ENCODE data around the gene ABAT. TPM values are rescaled to one million over a fixed set of nuclear protein-coding genes. Genes with fewer than 3 reads are reported as not detected.

Gene ABAT
- total and polyA plus RNA-seq, 2 of the 8 experiments (the other 6 are each of a cell fraction or from before 2014, with no cell fraction given): 6.4 to 8.4 TPM

DNA sequence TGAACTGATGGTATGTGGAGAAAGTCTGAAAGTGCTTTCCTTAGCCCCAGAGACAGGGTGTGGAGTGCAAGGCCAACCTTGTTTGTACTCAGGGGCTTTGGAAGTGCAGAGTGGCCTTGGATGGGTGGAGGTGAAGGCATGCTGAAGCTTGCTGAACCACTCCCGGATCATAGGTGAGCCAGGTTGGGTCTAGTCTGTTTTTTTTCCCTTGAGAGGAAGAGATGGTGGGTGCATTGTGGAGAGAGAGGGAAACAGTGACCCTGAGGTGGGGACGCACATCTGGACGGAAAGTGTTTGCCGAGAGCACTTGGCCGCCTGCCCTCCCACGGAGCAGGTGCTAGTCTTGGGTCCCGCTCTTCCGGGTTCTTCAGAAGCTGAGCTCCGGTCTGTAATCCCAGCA, 12.5 kb downstream of the ABAT start:
- Histone ChIP-seq H3K36me3 (ENCODE audit: control insufficient read depth in 2 of 4, insufficient read depth in 4 of 4, low read length in 3 of 4) (no peaks in the 10 kb centered on the region), H3K27ac (ENCODE audit: low read depth, low read length) (no peak overlapping the region), H2BK15ac (ENCODE audit: low read length) (no peak overlapping the region), H4K5ac (ENCODE audit: insufficient read length, low read depth, low read length) (no peak overlapping the region), H3K56ac (replicated peaks; ENCODE audit: insufficient read length, low read depth, low read length) (no peak overlapping the region), H4K91ac (replicated peaks; ENCODE audit: insufficient read length, low read length) (no peak overlapping the region), H2AK5ac (ENCODE audit: low read depth, low read length) (no peak overlapping the region), H2BK12ac (ENCODE audit: low read depth, low read length) (no peak overlapping the region), H4K8ac (ENCODE audit: extremely low read depth, insufficient read depth, low read length) (no peak overlapping the region), H3K9ac (replicated peaks in 1 of 4; ENCODE audit: extremely low read depth in 1 of 4, low read depth in 3 of 4, low read length in 3 of 4) (no peak overlapping the region), H3K79me2 (ENCODE audit: control insufficient read depth in 1 of 2, insufficient read depth in 2 of 2, low read length in 2 of 2) (no peaks in the 10 kb centered on the region), H3K14ac (ENCODE audit: insufficient read length) (no peak overlapping the region), H3K9me3 (ENCODE audit: insufficient read depth in 2 of 2, low read depth in 1 of 2, low read length in 1 of 2) (peaks cover 10 to 12% of the 10 kb centered on the region in 2 experiments), H3K4me3 (ENCODE audit: extremely low read depth in 1 of 4, insufficient read depth in 2 of 4, low read depth in 3 of 4, low read length in 4 of 4) (no peak overlapping the region), H3K18ac (ENCODE audit: extremely low read depth, low read length) (no peak overlapping the region), H3K23ac (ENCODE audit: insufficient read length) (no peak overlapping the region), H3K4me2 (ENCODE audit: insufficient read depth in 1 of 2, low read depth in 2 of 2, low read length in 2 of 2) (no peak overlapping the region), H2AFZ (ENCODE audit: low read length) (no peak overlapping the region), H4K20me1 (replicated peaks in 1 of 2; ENCODE audit: control insufficient read depth in 1 of 2, insufficient read depth in 2 of 2, low read length in 2 of 2) (no peaks in the 10 kb centered on the region), H3K27me3 (replicated peaks in 1 of 4; ENCODE audit: control insufficient read depth in 3 of 4, extremely low read depth in 1 of 4, insufficient read depth in 3 of 4, low read length in 3 of 4) (no peaks in the 10 kb centered on the region), H3K4ac (replicated peaks; ENCODE audit: insufficient read length, low read depth, low read length) (no peak overlapping the region), H2BK20ac (ENCODE audit: low read length) (no peak overlapping the region), H3K4me1 (replicated peaks in 1 of 4; ENCODE audit: control insufficient read depth in 3 of 4, insufficient read depth in 4 of 4, low read length in 3 of 4) (peaks cover 0 to 4% (median 3%) of the 10 kb centered on the region in 4 experiments; a peak in 4 of 7 replicates), H3K79me1 (ENCODE audit: low read depth, low read length) (no peaks in the 10 kb centered on the region), H3K23me2 (ENCODE audit: low read depth, low read length) (no peaks in the 10 kb centered on the region), H2BK120ac (replicated peaks; ENCODE audit: low read depth, low read length) (no peak overlapping the region), H2BK5ac (ENCODE audit: low read depth, low read length) (no peak overlapping the region)
- CTCF ChIA-PET (ENCODE audit: partially characterized antibody): interaction anchor here (1.3 kb wide), 1 partner anchor 8 kb away, joined by 4 read pairs; no protein-coding TSS in a partner anchor
- POLR2A ChIA-PET (ENCODE audit: partially characterized antibody): interaction anchor here (1.4 kb wide), 1 partner anchor 38 kb away, joined by 3 read pairs; no protein-coding TSS in a partner anchor
- DNase-seq (ENCODE audit: low read depth in 1 of 2, low spot score in 2 of 2): no peak
- no peak for FAIRE-seq
- 97% methylated on average over 4 of the region's 9 CpGs; no CpG with 5 or more reads in 1 of the 2 experiments for WGBS, 2 experiments (ENCODE audit: extremely low coverage in 1 of 2, insufficient coverage in 1 of 2, insufficient read length in 1 of 2, insufficient replicate concordance in 2 of 2, low coverage in 1 of 2, low lambda C conversion rate in 2 of 2, missing lambda C conversion rate in 1 of 2)
